Renal pelvis (tissue), 12 donors: ENCODE data around the gene ONECUT3. TPM values are rescaled to one million over a fixed set of nuclear protein-coding genes. Genes with fewer than 3 reads are reported as not detected.
"Not testable (repeated sequence)": the region's sequence is repeated elsewhere in the genome, so short reads cannot be mapped to it uniquely, and the experiment has no call there.

Experiments
- DNase-seq: peaks from one replicate; pipeline ENCODE4 v3.0.0-alpha.2; 2013
- long read RNA-seq, 16 experiments: transcript quantifications; one replicate each; lab custom pipeline, GENCODE V29; 2026
- polyA plus RNA-seq, 3 donors: library from polyadenylated mRNA; unstranded; fragments of 120-200 nt; gene quantifications; one replicate each; pipeline ENCODE4 v1.2.1, GENCODE V29; 2013; ENCODE audit not compliant: insufficient read length in 3 of 3

The ONECUT3 gene
- under 1 TPM; 0.03 to 0.05 (median 0.04) TPM for polyA plus RNA-seq
- long read RNA-seq, donor 1, result 0 reads
- long read RNA-seq, donor 2, result 0 reads
- long read RNA-seq, donor 3, result 0 reads
- long read RNA-seq, donor 4, result 0 reads
- long read RNA-seq, donor 5, result 0 reads
- long read RNA-seq, donor 6, result 0 reads
- long read RNA-seq, donor 7, result 0 reads
- long read RNA-seq, donor 8, result 0 reads
- long read RNA-seq, donor 9, result 0 reads
- long read RNA-seq, donor 10, result 0 reads
- long read RNA-seq, donor 11, result 0 reads
- long read RNA-seq, donor 12, result 0 reads
- long read RNA-seq, donor 13, result 0 reads
- long read RNA-seq, donor 14, result 0 reads
- long read RNA-seq, donor 15, result 0 reads
- long read RNA-seq, donor 16, result 0 reads

DNA sequence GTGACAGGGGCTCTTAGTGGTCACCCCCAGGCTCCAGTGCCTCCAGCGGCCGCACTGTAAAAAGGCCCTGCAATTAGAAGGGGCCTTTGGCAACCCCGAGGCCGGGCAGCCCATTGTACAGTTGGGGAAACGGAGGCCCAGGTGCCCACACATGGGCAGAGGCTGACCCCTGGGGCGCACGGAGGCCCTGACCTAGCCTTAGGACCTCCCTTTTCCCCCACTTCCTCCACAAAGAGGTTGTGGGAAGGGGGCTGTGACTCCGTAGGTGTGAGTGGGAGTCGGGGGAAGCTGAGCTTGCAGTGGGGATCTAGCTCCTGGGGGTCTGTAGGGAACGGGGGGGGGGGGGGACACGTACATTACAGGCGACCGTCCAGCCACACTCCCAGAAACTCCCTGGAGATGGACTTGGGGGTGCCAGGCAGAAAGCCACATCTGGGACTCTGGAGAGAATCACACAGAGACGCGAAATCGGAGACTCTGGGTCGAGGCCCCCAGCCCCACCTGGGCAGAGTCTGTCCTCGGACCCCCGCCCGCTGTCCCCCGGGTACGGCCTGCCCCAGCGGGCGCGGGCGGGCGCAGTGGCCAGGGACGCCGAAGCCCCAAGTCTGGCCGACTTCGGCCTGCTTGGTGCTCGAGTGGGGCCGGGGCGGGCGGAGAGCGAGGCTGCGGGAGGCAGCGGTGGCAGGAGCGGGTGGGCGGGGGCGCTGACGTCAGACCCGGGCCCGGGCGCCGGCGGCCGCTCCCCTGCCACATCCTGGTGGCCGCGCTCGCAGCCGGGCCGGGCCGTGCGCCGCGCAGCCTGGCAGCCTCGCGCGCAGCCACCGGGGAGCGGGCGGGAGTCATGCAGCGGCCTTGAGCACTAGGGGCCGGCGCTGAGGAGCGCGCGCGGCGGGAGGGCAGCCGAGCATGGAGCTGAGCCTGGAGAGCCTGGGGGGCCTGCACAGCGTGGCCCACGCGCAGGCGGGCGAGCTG, at the start of gene ONECUT3:
Gene ONECUT3, plus strand, starts transcription at position 750 of the 972 bp plus-strand sequence. Its CDS starts 157 bp downstream, at position 907.
- DNase-seq, result no peak

DNA sequence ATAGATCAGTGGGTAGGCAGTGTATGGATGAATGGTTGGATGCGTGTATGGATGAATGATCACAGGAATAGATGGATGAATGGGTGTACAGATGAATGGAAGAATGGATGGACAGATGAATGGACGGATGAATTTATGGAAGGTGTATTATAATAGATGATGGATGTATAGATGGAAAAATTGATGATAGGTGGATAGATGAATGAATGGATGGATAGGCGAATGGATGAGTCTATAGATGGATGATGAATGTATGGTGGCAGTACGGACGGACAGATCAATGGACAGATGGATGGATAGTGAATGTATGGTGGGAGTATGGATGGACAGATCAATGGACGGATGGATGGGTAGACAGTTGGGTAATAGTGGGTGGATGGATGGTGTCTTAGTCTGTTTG, 49.0 kb upstream of the ONECUT3 start:
- DNase-seq, result no peak

DNA sequence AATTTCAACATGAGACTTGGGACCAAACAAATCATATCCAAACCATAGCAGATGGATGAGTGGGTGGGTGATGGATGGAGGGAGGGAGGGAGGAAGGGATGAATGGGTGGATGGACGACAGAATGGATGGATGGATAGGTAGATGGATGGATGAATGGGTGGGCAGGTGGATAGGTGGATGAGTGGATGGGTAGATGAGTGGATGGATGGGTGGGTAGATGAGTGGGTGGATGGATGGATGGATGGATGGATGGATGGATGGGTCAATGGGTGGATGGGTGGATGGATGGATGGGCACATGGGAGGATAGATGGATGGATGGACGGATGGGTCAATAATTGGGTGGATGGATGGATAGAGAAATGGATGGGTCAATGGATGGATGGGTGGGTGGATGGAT, 47.9 kb upstream of the ONECUT3 start:
- no peak for DNase-seq

DNA sequence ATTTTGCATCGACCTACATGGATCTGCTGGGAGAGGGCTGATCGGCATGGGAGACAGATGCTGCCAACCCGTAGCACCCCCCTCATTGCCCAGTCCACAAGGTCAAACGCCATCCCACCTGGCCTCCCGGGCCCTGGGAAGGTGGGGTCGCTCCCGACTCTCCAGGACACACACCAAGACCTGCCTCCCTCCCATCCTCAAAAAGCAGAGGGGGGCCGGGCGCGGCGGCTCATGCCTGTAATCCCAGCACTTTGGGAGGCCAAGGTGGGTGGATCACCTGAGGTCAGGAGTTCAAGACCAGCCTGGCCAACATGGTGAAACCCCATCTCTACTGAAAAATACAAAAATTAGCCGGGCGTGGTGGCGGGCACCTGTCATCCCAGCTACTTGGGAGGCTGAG, 46.7 kb upstream of the ONECUT3 start:
- DNase-seq, result not testable (repeated sequence)

DNA sequence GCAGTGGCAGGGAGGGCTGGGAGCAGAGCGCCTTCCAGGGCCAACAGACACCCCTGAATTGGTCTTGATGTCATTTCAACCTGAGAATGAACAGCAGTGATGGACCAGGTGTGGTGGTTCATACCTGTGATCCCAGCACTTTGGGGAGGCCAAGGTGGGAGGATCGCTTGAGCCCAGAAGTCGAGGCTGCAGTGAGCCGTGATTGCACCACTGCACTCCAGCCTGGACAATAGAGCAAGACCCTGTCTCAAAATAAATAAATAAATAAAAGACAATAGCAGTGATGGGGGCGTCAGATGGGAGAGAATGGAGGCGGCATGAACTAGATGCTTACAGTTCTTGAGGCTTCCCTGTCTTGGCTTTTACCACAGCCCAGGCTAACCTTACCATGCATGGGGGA, 46.1 kb upstream of the ONECUT3 start:
- DNase-seq, result no peak

DNA sequence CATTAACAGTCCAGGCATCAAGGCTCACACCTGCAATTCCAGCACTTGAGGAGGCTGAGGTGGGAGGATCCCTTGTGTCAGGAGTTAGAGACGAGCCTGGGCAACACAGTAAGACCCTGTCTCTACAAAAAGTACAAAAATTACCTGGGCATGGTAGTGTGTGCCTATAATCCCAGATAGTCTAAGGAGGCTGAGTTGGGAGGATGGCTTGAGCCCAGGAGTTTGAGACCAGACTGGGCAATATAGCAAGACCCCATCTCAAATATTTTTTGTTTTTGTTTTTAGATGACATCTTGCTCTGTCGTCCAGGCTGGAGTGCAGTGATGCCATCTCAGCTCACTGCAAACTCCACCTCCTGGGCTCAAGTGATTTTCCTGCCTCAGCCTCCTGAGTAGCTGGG, 40.1 kb upstream of the ONECUT3 start:
- DNase-seq, result no peak

DNA sequence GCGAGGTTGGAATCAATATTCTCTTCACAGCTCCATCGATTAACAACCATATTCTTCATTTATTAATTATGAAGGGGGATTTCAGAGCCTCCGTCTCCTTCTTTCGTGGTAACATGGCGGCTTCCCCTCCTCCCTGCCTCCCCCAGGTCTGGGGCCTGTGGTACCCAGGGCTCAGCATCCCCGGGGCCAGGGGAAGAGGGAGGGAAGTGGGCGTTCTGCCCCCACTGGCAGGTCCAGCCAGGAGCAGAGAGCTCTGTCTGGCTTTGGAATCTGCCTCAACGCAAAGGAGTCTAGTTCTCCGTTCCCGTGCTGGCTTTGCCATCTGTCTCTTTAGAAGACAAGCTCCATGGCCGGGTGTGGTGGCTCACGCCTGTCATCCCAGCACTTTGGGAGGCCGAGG, 37.8 kb upstream of the ONECUT3 start:
- DNase-seq, result no peak

DNA sequence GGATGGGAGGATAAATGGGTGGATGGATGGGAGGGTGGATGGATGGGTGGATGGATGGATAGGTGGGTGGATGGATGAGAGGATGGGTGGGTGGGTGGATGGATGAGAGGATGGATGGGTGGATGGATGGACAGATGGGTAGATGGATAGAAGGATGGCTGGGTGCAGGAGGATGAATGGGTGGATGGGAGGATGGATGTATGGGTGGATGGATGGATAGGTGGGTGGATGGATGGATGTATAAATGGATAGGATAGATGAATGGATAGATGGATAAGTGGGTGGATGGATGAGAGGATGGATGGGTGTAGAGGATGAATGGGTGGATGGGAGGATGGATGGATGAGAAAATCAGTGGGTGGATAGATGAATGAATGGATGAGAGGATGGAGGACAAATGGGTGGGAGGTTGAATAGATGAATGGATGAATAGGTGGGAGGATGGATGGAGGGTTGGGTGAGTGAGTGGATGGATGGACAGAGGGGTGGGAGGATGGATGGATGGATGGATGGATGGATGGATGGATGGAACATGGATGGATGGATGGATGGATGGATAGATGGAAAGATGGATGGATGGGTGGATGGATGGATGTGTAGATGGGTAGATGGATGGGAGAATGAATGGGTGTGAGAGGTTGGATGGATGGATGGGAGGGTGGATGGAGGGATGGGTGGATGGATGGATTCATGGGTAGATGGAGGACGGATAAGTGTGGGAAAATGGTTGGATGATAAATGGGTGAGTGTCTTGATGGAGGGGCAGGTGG, 35.9 kb upstream of the ONECUT3 start:
- no peak for DNase-seq

DNA sequence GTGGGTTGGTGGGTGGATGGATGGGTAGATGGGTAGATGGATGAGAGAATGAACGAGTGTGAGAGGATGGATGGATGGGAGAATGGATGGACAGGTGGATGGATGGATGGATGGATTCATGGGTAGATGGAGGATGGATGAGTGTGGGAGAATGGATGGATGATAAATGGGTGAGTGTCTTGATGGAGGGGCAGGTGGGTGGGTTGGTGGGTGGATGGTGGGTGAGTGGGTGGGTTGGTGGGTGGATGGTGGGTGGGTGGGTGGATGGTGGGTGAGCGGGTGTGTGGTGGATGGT, 35.4 kb upstream of the ONECUT3 start:
- no peak for DNase-seq

DNA sequence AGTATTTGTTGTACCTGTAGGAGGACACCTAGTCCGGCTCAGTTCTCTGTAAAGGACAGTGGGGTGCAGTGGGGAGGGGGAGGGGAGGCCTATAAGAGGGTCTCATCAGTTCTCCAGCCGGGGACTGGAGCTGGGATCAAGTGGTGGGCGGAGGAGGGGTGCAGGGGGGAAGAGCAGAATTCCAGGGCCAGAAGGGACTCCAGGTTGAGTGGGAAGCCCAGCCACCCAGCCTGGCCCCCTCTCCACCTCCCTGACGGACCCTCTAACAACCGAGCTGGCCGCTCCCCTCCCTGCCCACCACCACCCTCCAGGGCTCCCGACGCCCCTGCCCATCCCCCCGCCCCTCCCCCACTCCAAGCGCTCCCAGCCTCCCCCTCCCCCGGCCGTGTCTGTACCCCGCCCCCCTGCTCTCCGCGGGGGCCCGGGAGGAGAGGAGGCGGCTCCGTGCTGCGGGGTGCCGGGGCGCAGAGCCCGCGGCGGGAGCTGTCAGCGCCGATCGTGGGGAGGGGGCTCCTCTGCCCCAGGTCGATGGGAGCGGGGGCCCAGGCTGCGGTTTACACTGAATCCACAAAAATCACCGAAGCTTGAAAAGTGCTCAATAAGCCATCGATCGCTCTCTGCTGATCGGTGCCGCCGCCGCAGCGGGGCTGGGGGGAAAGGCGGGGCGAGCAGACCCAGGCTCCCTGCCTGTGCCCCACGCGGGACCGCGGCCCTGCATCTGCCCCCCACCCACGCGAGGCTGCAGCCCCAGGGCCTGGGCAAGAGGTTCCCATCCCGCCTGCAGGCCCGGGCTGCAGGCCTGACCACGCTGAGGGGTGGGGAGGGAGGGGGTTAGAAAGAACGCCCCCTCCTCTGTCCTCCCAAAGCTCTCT, 34.6 kb upstream of the ONECUT3 start:
- no peak for DNase-seq

DNA sequence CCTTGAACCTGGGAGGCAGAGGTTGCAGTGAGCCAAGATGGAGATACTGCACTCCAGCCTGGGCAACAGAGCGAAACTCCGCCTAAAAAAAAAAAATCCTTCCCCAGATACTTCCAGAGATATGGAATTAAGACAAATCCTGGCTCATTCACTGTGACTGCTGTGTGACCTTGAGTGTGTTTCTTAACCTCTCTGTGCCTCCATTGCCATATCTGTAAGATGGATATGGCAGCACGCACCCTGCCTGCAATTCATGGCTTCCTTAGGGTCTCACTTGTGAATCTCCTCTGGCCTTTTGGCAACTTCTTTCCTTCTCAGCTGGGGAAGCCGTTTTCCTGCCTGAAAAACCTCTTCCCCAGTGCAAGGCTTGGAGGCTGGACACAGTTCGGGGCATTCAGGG, 33.8 kb upstream of the ONECUT3 start:
- DNase-seq, result no peak

DNA sequence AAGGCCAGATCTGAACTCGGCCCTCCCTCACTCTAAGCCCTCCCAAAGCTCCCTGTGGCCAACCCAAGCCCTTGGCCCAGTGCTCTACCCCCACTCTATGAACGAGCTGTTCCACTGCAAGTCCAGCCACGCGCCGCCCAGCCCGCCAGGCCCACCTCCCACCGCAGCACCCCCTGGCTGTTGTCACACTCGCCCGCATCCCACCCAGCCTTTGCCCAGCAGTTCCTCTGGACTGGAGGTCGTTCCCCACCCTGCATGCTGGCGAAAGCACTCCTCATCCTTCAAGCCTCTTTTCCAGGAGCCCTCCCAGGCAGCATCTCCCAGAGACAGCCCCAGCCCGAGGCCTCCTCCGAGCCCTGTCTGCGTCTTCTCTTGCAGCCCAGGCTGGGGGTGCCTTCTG, 33.1 kb upstream of the ONECUT3 start:
- DNase-seq, result no peak

DNA sequence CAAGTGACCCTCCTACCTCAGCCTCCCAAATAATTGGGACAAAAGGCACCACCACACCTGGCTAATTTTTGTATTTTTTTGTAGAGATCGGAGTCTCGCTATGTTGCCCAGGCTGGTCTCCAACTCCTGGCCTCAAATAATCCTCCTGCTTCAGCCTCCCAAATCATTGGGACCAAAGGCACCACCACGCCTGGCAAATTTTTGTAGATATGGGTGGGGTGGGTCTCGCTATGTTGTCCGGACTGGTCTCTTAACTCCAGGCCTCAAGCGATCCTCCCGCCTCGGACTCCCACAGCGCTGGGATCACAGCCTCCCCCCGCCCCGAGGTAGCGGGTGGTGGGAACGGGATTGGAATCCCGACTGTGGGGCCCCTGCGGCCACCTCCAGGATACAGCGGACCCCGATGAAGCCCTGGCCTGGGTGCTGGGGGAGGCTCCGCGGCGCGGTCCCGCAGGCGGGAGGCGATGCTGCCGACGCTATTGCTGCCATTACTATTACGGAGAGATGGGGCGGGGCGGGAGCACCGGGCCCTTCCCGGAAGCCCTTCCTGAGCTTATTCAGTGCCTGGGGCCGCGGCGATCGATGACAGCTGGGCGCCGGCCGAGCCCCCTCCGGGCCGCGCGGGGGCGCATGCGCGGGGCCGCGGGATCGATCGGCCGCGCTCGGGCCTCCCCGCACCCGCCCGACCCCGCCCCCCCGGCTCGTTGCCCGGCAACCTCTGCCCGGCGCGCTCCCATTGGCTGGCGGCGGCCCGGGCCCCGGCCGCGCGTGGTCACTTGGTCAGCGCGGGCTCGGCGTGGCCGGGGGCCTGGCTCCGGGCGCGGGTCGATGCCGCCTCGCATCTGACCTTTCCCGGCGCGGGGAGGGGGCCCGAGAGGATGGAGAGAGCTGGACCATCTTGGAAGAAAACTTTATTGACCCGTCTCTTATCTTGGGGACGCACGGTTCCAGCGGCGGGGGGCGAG, 27.9 kb upstream of the ONECUT3 start:
- peak; percentile 33 for DNase-seq

DNA sequence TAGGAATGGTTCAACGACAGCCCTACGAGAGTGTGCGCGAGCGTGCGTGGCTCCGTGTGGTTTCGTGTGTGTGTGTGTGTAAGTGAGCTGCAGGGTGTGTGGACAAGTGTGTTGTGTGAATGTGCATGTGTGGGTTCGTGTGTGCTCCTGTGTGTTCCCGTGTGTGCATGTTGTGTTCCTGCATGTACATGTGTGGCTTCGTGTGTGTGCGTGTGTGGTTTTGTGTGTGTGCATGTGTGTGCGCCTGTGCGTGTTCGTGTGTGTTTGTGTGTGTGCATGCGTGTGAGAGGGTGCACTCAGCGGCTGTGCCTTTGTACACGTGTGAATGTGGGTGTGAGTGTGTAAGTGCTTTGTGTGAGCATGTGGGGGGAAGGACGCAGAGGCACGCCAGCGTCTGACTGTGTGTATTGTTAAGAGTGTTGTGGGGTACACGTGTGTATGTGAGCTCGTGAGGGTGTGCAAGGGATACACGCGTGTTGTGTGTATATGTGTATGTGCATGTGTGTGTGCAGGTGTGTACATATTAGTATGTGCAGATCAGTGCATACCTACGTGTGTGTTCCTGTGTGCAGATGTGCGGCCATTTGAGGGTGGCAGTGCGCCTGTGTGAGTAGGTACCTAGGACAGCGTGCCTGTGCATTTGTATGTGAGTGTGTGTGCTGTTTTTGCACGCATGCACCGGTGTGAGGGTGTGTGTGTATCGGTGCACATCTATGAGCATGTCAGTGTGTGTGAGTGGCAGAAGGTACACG, 24.3 kb upstream of the ONECUT3 start:
- DNase-seq, result no peak

DNA sequence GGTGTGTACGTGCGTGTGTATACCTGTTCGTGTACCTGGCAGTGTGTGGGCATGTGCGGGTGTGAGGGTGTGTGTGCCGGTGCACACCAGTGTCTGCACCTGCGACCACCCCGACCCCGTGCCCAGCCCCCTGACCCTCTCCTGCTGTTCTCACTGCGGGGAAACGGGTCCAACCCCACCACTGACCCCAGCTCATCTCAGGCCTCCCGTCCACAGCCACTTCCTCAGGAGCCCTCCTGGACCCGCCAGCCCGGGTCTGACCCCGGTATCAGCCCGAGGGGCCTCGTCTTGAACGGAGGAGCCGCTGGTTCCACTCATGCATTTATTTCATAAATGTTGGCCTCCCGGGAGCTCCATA, 23.8 kb upstream of the ONECUT3 start:
- no peak for DNase-seq

DNA sequence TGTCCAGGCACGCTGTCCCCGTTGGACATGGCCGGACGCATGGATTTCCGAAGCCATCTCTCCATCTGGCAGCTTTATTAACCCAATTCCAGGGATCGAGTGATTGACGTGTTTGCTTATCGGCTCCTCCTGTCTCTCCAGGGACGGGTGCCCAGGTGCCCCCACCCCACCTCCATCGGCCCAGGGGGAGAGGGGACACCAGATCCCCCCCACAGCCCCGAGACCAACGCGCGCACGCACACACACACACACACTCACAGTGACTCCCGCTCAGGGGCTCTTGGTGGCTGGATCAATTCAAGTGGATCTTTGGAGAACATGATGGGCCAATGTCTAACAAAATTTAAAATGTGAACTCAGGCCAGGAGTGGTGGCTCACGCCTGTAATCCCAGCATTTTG, 23.1 kb upstream of the ONECUT3 start:
- DNase-seq, result no peak

DNA sequence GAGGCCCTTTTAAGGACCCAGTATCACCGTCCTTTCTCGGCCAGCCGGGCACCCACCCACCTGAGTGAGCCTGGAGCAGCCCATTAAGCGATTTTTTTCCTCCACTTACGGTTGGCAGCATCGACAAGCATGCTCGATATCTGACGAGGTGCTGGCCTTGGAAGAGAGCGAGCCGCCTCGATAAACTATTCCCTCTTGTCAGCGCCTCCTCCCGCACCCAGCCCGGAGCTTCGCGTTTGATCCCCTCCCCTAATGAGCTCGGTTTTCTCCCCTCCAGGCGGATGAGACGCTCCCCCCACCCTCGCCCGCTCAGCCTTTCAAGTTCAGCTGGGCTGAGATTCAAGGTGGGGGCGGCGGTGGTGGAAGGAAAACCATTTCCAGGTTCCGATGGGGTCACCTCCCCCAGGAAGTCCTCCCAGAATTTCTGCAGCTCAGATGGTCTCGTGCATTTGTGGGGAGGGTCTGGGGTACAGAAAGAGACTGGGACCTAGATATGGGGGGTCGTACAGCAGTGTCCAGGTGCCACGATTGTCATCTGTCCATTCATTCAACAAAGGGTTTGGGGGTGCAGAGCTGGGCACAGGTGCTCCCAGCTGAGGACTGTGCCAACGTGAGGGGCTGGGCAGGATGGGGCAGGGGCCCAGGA, 18.9 kb upstream of the ONECUT3 start:
- DNase-seq, result no peak

DNA sequence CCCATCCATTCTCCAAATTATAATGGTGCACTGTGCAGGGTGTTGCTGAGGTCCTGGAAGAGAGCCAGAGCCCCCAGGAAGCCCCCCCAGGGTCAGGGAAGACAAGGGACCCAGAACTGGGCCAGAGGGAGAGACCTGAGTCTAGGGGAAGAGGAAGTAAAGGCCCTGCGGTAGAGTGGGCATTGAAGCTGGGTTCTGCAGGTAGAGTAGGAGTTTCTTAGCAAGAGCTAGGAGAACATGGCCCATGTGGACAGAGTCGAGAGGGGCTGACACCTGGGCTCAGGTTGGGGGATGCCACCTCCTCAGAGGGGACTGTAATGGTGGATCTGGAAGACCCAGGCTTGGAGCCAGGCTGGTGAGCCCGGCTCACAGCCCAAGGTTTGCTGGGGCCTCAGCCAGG, 17.0 kb upstream of the ONECUT3 start:
- DNase-seq, result no peak

DNA sequence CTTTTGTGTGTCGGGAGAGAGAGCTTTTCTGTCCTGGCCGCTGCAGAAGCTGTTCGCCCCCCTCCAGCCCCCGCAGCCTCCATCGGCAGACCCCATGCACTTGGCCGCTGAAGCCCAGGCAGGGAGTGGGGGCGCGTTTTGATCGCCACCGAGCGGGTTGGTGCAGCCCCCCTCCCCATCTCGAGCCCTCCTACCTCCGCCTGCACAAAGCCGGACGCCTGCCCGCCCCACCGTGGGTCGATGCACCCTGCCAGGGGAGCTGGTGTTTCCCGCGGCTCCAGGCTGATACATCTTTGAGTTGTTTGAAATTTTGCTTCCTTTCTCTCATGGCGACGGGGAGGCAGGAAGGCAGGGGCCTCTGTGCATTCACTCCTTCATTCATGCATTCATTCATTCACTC, 16.4 kb upstream of the ONECUT3 start:
- no peak for DNase-seq
